GM12872 (cell line): ENCODE measurements around the gene NOL11.

Experiments
- CTCF ChIP-seq: IDR thresholded peaks from 3 replicates; pipeline ENCODE4 v1.5.1; 2011; ENCODE audit warnings: low read depth, mild to moderate bottlenecking, low read length, moderate library complexity; ENCODE audit not compliant: insufficient read depth

The NOL11 gene

DNA sequence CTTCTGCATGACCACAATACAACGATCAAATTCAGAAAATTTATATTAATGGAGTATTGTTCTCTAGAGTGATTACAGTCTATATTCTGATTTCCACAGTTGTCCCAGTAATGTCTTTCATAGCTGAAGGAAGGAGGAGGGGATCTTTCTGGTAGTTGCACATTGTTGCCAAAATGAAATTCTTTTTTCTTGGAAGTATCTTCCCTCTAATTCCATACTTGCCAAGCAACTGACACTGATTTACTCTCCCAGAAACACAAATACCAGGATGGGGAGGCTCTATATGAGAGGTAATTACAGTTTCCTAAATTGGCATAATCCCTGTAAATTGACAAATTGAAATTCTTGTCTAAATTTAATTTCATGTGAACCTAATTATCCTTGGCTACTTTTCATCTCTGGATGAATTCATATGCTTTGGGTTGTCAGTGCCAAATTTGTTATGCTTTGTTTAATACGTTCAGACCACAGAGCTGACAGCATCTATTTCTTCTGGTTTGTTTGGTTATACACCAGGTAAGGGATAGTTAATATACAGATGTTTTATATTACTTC lies 30.0 kb downstream of the NOL11 start:
- TF ChIP-seq CTCF: no peak

- TF ChIP-seq CTCF: no peak
Observed at GRCh38 chr17:67750067-67750466, 32.3 kb downstream of the NOL11 start.

- no peak for TF ChIP-seq CTCF
Observed at GRCh38 chr17:67751101-67752074, 33.7 kb downstream of the NOL11 start.

DNA sequence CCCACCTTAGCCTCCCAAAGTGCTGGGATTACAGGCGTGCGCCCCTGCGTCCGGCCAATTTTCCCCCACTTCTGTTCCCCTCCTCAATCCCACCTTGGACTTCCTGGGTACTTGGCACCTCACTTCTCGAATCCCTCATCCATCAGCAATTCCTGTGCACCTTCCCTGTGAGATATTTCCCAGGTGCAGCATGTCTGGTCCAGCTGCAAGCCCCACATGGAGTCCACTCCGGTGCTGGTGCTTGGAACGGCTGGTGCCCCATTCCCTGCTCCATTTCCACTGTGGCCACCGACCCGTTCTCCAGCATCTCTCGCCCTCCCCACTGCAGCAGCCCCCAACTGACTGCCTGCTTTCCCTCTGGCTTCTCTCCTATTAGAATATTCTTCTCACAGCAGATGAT lies 35.3 kb downstream of the NOL11 start:
- TF ChIP-seq CTCF: no peak

- no peak for TF ChIP-seq CTCF
Observed at GRCh38 chr17:67754001-67754400, 36.3 kb downstream of the NOL11 start.

DNA sequence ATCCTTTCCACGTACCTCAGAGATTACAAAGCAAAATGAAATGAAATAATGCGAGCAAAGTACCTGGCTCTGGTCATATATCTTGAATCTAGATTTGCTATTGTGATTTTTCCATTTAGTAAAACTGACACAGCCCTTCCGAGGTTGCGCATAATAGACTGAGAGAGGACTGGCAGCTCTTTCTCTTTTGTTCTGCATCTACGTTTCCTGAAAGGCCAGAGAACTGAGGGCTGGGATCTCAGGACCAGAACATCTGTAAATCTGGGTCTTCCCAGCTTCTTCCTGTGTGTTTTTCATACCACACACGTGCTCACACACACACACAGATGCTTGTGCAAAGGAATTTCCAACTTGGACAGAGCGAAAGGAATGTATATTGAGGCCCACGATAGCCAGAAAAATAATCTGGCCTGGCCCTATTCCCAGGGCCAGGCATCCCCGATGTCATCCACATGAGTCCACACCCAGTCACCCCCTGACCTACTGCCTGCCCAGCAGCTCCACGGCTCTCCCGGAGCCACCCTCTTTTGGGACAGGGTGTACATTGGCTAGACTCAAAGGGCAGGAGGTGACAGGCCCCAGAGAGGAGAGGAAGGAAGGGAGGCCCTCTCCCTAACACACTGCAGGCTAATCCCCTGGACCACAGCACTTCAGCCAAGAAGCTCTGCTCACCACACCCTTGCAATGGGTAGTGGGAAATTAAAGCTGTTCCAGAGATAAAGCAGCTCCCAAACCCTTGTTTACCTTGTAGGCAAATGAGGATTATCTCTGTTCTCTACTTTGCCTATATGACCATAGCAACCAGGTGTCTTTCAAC lies 41.8 kb downstream of the NOL11 start:
- TF ChIP-seq CTCF: no peak

DNA sequence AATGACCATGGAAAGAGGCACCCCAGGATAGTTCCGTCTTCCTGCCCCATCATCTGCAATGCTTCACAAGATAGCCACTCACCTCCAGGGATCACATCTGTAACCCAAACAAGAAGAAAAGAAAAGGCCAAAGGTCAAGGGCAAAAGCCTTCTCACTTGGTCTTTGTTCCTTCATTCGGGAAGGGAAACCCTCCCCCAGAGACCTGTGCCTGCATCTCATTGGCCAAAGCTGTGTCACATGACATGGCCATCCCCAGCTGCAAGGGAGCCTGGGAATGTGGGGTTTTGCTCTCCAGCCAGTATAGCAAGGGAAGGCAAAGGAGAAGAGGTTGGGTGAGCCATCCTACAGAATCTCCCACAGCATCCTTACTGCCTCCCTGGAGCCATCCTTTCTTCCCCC lies 47.9 kb downstream of the NOL11 start:
- TF ChIP-seq CTCF: no peak
